ENCODE data around the gene PRKCE.
A peak's percentile ranks its signal among the peaks of the same experiment; 100 is the strongest.
"Not testable (repeated sequence)": the region's sequence is repeated elsewhere in the genome, so short reads cannot be mapped to it uniquely, and the experiment has no call there.

Gene PRKCE

DNA sequence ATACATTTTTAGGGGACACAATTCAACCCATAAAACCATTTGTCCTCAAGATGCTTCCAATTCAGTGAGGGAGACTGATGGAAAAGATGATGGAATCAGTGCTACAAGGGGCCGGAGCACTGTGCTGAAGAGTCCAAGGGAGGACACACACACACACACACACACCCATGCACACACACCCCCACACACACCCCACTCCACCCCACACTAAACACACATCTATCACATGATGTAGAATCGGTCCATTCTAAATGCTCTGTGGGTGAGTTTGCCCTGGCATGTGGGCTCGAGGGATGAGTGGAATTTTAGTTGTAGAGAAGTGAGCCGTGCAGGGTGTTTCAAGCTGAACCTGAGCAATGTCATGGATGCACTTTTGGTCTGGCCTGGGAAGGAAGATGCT, 41.1 kb downstream of the PRKCE start:
- no peaks in the 10 kb centered on the region for H3K36me3 Mint-ChIP-seq (ENCODE audit: low read depth)
- H3K4me3 Mint-ChIP-seq = no peak overlapping the region
- H3K27me3 Mint-ChIP-seq (ENCODE audit: low read depth) = no peaks in the 10 kb centered on the region
- H3K4me1 Mint-ChIP-seq = peaks cover 34% of the 10 kb centered on the region
- no peak overlapping the region for H3K27ac Mint-ChIP-seq
- no peak for TF ChIP-seq CTCF (IDR thresholded peaks at IDR 0.05; ENCODE audit: unreplicated experiment in 3 of 3)
- no peaks in the 10 kb centered on the region for H3K9me3 Mint-ChIP-seq

- H3K4me3 Mint-ChIP-seq; H3K9me3 Mint-ChIP-seq; H3K36me3 Mint-ChIP-seq (ENCODE audit: low read depth); H3K27ac Mint-ChIP-seq; H3K27me3 Mint-ChIP-seq (ENCODE audit: low read depth): not testable (repeated sequence)
- peaks cover 38% of the 10 kb centered on the region for H3K4me1 Mint-ChIP-seq
Observed at GRCh38 chr2:45695480-45696007, 44.1 kb downstream of the PRKCE start.

- H3K36me3 Mint-ChIP-seq (ENCODE audit: low read depth) = no peaks in the 10 kb centered on the region
- H3K4me3 Mint-ChIP-seq = no peak overlapping the region
- H3K27me3 Mint-ChIP-seq (ENCODE audit: low read depth) = peaks cover 5% of the 10 kb centered on the region
- no peak for TF ChIP-seq CTCF (IDR thresholded peaks at IDR 0.05; ENCODE audit: unreplicated experiment in 3 of 3)
- H3K9me3 Mint-ChIP-seq = no peaks in the 10 kb centered on the region
- H3K27ac Mint-ChIP-seq = no peak overlapping the region
- H3K4me1 Mint-ChIP-seq = peaks cover 26% of the 10 kb centered on the region
Observed at GRCh38 chr2:45696708-45697107, 45.2 kb downstream of the PRKCE start.

DNA sequence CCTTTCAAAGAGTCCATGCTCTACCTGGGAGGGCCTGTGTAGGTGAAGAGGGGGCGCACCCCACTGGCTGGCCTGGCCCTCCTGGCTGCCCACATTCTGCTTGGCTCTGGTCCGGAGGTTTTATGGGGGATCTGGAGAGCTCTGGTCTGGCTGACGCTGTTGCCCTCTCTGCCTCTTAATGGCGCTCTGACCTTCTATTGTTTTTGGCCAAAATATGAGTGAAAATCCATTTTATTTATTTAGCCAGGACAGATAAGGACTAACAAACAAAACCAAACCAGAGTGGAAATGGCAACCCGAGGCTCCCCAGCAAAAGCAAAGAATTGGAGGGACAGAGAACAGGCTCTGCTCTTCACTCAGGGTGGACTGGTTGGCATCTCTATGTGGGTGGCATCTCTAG, 45.7 kb downstream of the PRKCE start:
- H3K36me3 Mint-ChIP-seq (ENCODE audit: low read depth) = no peaks in the 10 kb centered on the region
- no peaks in the 10 kb centered on the region for H3K9me3 Mint-ChIP-seq
- H3K4me1 Mint-ChIP-seq = peaks cover 22% of the 10 kb centered on the region
- no peak overlapping the region for H3K4me3 Mint-ChIP-seq
- H3K27me3 Mint-ChIP-seq (ENCODE audit: low read depth) = peaks cover 7% of the 10 kb centered on the region
- no peak for TF ChIP-seq CTCF (IDR thresholded peaks at IDR 0.05; ENCODE audit: unreplicated experiment in 3 of 3)
- H3K27ac Mint-ChIP-seq = no peak overlapping the region

- Mint-ChIP-seq H3K36me3 (ENCODE audit: low read depth) (no peaks in the 10 kb centered on the region), H3K4me3 (no peak overlapping the region), H3K27me3 (ENCODE audit: low read depth) (peaks cover 9% of the 10 kb centered on the region), H3K27ac (peak overlapping the region in 2 of 3 experiments; percentile 1 to 45), H3K4me1 (peaks cover 19% of the 10 kb centered on the region), H3K9me3 (no peaks in the 10 kb centered on the region)
- TF ChIP-seq CTCF (IDR thresholded peaks at IDR 0.05; ENCODE audit: unreplicated experiment in 3 of 3) = no peak
Observed at GRCh38 chr2:45698554-45698953, 47.1 kb downstream of the PRKCE start.

DNA sequence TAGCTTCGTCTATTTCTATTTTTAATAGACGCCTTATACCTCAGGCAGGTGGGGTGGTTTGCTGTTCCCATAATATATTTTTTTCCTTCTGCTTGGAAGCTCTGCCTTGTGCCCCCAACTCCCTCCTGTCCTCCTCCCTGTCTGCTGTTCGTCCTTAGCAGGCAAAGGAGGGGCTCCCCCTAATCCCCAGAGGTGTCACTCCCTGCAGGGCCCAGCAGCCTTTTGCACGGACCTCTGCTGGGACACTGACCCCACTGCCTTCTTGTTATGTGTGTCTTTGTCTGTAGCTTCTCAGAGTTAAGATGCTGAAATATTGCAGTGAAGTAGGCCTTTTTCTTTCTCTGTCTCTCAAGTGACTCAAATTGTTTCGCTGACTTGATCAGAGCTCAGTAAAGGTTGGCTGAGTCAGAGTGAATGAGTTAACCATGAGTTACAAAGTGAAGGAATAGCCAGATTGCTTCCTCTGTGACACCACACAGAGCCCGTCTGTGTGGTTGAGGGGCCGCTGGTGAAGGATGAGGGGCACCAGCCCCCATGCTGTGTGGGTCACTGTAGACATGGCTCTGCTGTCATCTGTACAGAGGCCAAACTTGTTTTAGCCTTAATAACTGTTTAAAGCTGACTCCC, 47.7 kb downstream of the PRKCE start:
- H3K9me3 Mint-ChIP-seq = no peaks in the 10 kb centered on the region
- no peak overlapping the region for H3K4me3 Mint-ChIP-seq
- TF ChIP-seq CTCF (IDR thresholded peaks at IDR 0.05; ENCODE audit: unreplicated experiment in 3 of 3) = no peak
- peaks cover 9% of the 10 kb centered on the region for H3K27me3 Mint-ChIP-seq (ENCODE audit: low read depth)
- peak overlapping the region; percentile 0 to 45 (median 12) for H3K27ac Mint-ChIP-seq
- H3K36me3 Mint-ChIP-seq (ENCODE audit: low read depth) = no peaks in the 10 kb centered on the region
- H3K4me1 Mint-ChIP-seq = peaks cover 19% of the 10 kb centered on the region

Measured in nephron (organoid).